Gastroesophageal sphincter (tissue), 4 donors: ENCODE measurements around the gene RXFP4. TPM values are rescaled to one million over a fixed set of nuclear protein-coding genes. Genes with fewer than 3 reads are reported as not detected.
A peak's percentile ranks its signal among the peaks of the same experiment; 100 is the strongest.

Experiments
- ATAC-seq: fragments of 150-250 bp; one replicate; pipeline ENCODE4 v1.9.1; 2016; ENCODE audit warnings: mild to moderate bottlenecking, moderate library complexity
- H3K27ac ChIP-seq, 4 donors: fragments of 200-600 bp; sonication (generic) in 3 of 4; 1 replicate in 3 of 4; 2 replicates in 1 of 4; pipeline ENCODE4 v1.5.1; 2016 to 2019
- H3K27me3 ChIP-seq: fragments of 200-600 bp; sonication (generic); one replicate; pipeline ENCODE4 v1.5.1; 2019
- H3K36me3 ChIP-seq, 2 donors: fragments of 200-600 bp; sonication (generic); one replicate each; pipeline ENCODE4 v1.5.1; 2019; ENCODE audit warnings: control low read depth in 1 of 2
- H3K4me1 ChIP-seq, 3 donors: fragments of 200-600 bp; sonication (generic); 1 replicate in 2 of 3; 2 replicates in 1 of 3; pipeline ENCODE4 v1.5.1; 2016 to 2019; ENCODE audit warnings: control low read depth in 2 of 3
- H3K4me3 ChIP-seq, 2 donors: fragments of 200-600 bp; sonication (generic); one replicate each; pipeline ENCODE4 v1.5.1; 2019; ENCODE audit warnings: mild to moderate bottlenecking in 1 of 2, moderate library complexity in 1 of 2
- H3K9me3 ChIP-seq, 3 donors: fragments of 200-600 bp; sonication (generic); one replicate each; pipeline ENCODE4 v1.5.1; 2017 to 2019; ENCODE audit warnings: control low read depth in 2 of 3
- EP300 ChIP-seq: sonication (generic); formaldehyde crosslinking; IDR thresholded peaks from one replicate; pipeline ENCODE4 v1.6.1; 2017; ENCODE audit warnings: antibody characterized with exemption, mild to moderate bottlenecking
- POLR2A ChIP-seq, 2 donors: fragments of 450-650 bp; IDR thresholded peaks; one replicate each; pipeline ENCODE4 v1.6.1; 2017; ENCODE audit warnings: antibody characterized with exemption in 2 of 2, mild to moderate bottlenecking in 2 of 2, moderate library complexity in 1 of 2
- POLR2AphosphoS5 ChIP-seq: sonication (generic); formaldehyde crosslinking; IDR thresholded peaks from one replicate; pipeline ENCODE4 v1.6.1; 2017; ENCODE audit warnings: antibody characterized with exemption
- WGBS, 2 donors: methylation state at CpG; one replicate each; pipeline ENCODE4 v1.1.5; 2018; ENCODE audit warnings: low coverage in 1 of 2; 5-methylcytosine and 5-hydroxymethylcytosine counted together
- total RNA-seq, 4 donors: library from RNA; depleted of rRNA; stranded (reverse); fragments of >200 nt; gene quantifications; one replicate each; pipeline ENCODE4 v1.1.0, GENCODE V29; 2016
- TF ChIP-seq, protein P1 (sequence below), 4 experiments: fragments of 200-600 bp in 2 of 4; fragments of 450-650 bp in 2 of 4; sonication (generic) in 1 of 4; IDR thresholded peaks; one replicate each; pipeline ENCODE4 v1.5.1; 2017 to 2019; ENCODE audit warnings: antibody characterized with exemption in 4 of 4, mild to moderate bottlenecking in 2 of 4, moderate library complexity in 2 of 4

RXFP4 gene
- total RNA-seq, 4 donors from 2014 or later, result 0.27 TPM; not detected in 3

DNA sequence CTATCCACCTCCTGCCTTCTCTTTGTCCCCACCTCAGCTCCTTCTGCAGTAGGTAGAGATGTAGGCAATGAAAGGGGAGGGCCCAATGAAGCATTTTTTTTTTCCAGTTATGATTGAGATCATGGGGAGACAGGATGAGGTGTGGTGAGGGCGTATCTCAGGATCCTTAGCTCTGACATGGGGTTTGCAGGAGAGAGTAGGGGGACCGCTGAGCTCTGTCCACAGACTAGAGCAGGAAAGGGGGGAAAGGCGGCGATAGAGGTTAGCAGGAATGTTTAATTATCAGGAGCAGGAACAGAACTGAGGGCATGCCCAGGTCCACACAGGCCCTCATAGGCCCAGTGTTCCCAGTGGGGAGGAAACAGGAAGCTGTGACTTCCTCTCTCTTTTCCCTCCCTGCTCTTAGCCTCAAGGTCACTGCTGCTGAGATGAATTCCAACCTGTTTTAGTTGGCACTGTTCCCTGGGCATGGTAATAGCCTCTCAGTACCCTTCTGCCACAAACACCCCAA, 901 bp upstream of the RXFP4 start:
- Histone ChIP-seq H3K36me3 (no peaks in the 10 kb centered on the region), H3K27me3 (no peaks in the 10 kb centered on the region), H3K27ac (peak overlapping the region in 3 of 4 donors; percentile 59 to 74 (median 71)), H3K4me3 (no peak overlapping the region), H3K9me3 (no peaks in the 10 kb centered on the region), H3K4me1 (peaks cover 0 to 73% (median 29%) of the 10 kb centered on the region in 3 donors)
- 71 to 100% methylated on average over 1 to 4 of the region's 4 CpGs for WGBS, 2 donors
- peak; percentile 49 for ATAC-seq
- TF ChIP-seq EP300 (no peak), POLR2A (IDR thresholded peaks at IDR 0.05) (no peak), POLR2AphosphoS5 (no peak)
- TF ChIP-seq, protein P1, sequence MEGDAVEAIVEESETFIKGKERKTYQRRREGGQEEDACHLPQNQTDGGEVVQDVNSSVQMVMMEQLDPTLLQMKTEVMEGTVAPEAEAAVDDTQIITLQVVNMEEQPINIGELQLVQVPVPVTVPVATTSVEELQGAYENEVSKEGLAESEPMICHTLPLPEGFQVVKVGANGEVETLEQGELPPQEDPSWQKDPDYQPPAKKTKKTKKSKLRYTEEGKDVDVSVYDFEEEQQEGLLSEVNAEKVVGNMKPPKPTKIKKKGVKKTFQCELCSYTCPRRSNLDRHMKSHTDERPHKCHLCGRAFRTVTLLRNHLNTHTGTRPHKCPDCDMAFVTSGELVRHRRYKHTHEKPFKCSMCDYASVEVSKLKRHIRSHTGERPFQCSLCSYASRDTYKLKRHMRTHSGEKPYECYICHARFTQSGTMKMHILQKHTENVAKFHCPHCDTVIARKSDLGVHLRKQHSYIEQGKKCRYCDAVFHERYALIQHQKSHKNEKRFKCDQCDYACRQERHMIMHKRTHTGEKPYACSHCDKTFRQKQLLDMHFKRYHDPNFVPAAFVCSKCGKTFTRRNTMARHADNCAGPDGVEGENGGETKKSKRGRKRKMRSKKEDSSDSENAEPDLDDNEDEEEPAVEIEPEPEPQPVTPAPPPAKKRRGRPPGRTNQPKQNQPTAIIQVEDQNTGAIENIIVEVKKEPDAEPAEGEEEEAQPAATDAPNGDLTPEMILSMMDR (IDR thresholded peaks at IDR 0.05), result no peak

DNA sequence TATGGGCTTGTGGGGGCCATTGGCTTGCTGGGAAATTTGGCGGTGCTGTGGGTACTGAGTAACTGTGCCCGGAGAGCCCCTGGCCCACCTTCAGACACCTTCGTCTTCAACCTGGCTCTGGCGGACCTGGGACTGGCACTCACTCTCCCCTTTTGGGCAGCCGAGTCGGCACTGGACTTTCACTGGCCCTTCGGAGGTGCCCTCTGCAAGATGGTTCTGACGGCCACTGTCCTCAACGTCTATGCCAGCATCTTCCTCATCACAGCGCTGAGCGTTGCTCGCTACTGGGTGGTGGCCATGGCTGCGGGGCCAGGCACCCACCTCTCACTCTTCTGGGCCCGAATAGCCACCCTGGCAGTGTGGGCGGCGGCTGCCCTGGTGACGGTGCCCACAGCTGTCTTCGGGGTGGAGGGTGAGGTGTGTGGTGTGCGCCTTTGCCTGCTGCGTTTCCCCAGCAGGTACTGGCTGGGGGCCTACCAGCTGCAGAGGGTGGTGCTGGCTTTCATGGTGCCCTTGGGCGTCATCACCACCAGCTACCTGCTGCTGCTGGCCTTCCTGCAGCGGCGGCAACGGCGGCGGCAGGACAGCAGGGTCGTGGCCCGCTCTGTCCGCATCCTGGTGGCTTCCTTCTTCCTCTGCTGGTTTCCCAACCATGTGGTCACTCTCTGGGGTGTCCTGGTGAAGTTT, 550 bp downstream of the RXFP4 start:
- Histone ChIP-seq H3K9me3 (no peaks in the 10 kb centered on the region), H3K27ac (peak overlapping the region in 3 of 4 donors; percentile 42 to 74 (median 59)), H3K27me3 (no peaks in the 10 kb centered on the region), H3K4me1 (peaks cover 0 to 82% (median 33%) of the 10 kb centered on the region in 3 donors), H3K4me3 (no peak overlapping the region), H3K36me3 (peaks cover 0 to 11% of the 10 kb centered on the region in 2 donors)
- WGBS, 2 donors, result 60 to 100% methylated on average over 2 of the region's 29 CpGs
- no peak for ATAC-seq
- no peak for TF ChIP-seq POLR2AphosphoS5
- TF ChIP-seq EP300, result no peak
- TF ChIP-seq POLR2A (IDR thresholded peaks at IDR 0.05), result no peak
- TF ChIP-seq, protein P1 (IDR thresholded peaks at IDR 0.05), result no peak

DNA sequence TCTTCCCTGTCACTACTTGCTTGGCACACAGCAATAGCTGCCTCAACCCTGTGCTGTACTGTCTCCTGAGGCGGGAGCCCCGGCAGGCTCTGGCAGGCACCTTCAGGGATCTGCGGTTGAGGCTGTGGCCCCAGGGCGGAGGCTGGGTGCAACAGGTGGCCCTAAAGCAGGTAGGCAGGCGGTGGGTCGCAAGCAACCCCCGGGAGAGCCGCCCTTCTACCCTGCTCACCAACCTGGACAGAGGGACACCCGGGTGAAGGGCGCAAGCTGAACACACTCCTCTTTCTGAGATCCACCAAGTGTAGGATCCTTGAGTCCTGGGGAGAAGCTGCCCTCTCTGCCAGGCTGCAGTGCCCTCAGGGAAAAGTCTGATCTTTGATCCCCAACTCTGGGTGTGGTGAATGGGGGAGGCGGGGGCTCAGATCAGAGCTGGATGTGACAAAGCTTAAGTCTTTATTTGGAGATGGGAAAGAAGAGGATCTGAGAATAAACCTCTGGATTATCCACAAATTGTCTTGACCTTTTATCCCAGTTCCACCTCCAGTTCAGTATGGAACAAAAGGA, 1.2 kb downstream of the RXFP4 start:
- Histone ChIP-seq H3K36me3 (peaks cover 0 to 18% of the 10 kb centered on the region in 2 donors), H3K27ac (peak overlapping the region in 3 of 4 donors; percentile 42 to 74 (median 59))
- 78 to 100% methylated on average over 1 to 5 of the region's 11 CpGs for WGBS, 2 donors

DNA sequence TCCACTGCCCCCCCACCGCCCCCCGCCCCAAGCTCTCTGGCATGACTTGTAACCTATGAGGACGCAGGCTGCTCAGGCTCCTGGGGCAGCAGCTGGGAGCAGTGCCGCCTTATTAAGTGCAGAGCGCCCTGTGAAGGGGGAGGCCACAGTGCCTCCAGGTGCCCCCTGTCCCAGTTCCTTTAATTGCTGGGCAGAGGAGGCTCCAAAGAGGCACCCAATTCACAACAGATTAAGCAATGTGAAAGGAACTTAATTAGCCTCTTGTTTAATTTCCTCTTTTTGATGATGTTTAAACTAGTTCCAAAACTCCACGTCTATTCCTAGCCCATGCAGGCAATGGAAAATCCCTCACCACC, 3.0 kb downstream of the RXFP4 start:
- 52% methylated on average over 6 of the region's 6 CpGs; no CpG with 5 or more reads in 1 of the 2 donors for WGBS, 2 donors
- H3K27ac ChIP-seq, result peak overlapping the region in 3 of 4 donors; percentile 7 to 55 (median 55)
- peaks cover 0 to 64% (median 27%) of the 10 kb centered on the region in 3 donors for H3K4me1 ChIP-seq
- no peak overlapping the region for H3K4me3 ChIP-seq
- no peaks in the 10 kb centered on the region for H3K27me3 ChIP-seq
- ATAC-seq, result no peak
- no peaks in the 10 kb centered on the region for H3K9me3 ChIP-seq
- peaks cover 0 to 35% of the 10 kb centered on the region in 2 donors for H3K36me3 ChIP-seq
- TF ChIP-seq, protein P1 (IDR thresholded peaks at IDR 0.05), result no peak
- TF ChIP-seq EP300, result no peak

More for the DNA sequence above, 1.2 kb downstream of the RXFP4 start:
- H3K9me3 ChIP-seq, result no peaks in the 10 kb centered on the region
- ATAC-seq, result peak; percentile 2
- H3K4me3 ChIP-seq, result no peak overlapping the region
- TF ChIP-seq, protein P1 (IDR thresholded peaks at IDR 0.05), result no peak
- no peak for TF ChIP-seq POLR2AphosphoS5
- TF ChIP-seq EP300, result no peak
- no peak for TF ChIP-seq POLR2A (IDR thresholded peaks at IDR 0.05)
- no peaks in the 10 kb centered on the region for H3K27me3 ChIP-seq
- H3K4me1 ChIP-seq, result peaks cover 0 to 82% (median 33%) of the 10 kb centered on the region in 3 donors
